Sigmoid colon (tissue), 4 donors: ENCODE data around the gene SDHAF3.

ENCODE experiments used
- POLR2A ChIP-seq, 2 donors: fragments of 450-650 bp; IDR thresholded peaks; one replicate each; pipeline ENCODE4 v1.6.1; 2016; ENCODE audit warnings: antibody characterized with exemption in 2 of 2, mild to moderate bottlenecking in 2 of 2, moderate library complexity in 2 of 2
- POLR2AphosphoS5 ChIP-seq, 4 donors: sonication (generic); formaldehyde crosslinking; IDR thresholded peaks; one replicate each; pipeline ENCODE4 v1.6.1; 2017; ENCODE audit warnings: antibody characterized with exemption in 4 of 4

DNA sequence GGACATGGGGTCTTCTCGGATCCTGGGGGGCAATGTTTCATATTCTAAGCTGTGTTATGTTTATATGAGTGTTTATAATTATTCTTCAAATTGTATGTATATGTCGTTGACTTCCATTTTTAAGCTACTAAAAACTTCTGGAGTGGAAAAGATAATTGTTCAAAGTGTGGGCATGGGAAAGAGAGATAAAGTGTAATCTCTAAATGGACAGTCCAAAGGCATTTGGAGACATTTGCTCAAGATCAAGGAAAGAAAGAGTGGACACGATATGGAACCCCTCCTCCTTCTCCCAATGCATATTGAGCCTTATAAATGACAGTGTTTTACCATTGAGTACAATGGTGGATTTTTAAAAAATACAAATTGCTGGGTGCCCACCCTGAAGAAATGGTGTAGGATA, 81.1 kb downstream of the SDHAF3 start:
- TF ChIP-seq POLR2A (IDR thresholded peaks at IDR 0.05) (no peak), POLR2AphosphoS5 (IDR thresholded peaks at IDR 0.05) (no peak)
